Fibroblast of upper back skin (primary cell): Measurements from ENCODE around the gene LRP1-AS.

Source experiments
- DNase-seq: peaks from one replicate; pipeline ENCODE4 v3.0.0-alpha.2; 2013

Gene LRP1-AS

DNA sequence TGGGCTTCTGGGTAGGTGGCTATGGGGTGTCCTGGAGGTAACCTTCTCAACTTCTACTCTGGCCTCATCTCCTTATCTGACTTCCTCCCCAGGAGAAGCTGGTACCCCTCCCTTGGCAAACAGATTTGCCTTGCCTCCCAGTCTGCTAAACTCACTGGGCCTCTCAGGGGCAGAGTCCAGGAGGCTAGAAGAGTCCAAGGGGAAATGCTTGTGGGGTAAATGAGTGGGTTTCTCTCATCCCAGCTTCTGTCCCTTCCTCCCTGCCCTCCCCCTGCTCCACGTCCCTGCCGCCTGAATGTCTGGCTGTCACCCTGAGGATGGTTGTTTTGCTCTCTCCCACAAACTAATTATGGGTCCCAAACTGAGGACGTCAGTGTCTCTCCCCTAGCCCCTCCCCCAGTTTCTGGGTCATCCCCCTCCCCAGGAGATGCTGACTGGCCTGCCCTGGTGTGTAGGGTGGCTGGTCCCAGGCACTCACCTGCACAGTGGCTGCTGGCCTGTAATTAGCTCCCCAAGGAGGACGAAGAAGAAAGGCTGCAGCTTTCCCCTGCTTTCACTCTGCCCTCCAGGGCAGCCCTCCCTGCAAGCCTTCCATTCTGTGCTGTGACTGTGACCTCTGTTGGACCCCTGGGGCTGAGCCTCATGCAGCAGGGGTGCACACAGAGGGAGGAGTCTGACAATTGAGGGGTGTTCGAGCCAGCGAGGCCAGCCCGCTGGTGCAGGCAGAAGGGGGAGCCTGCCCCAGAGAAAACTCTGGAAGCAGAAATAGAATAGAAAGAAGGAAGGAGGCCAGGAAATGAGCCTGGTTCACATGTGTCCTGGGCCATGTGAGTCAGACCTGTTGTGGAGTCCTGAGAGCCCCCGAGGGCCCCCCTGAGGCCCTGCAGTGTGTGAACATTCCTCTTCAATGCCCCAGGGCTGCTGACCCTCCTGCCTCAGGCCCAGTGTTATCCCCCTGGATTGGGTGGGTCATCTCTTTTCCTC lies at the start of gene LRP1-AS:
TSS of gene LRP1-AS (minus strand) at position 659 of the 984 bp plus-strand sequence.
- DNase-seq: peak; percentile 73

DNA sequence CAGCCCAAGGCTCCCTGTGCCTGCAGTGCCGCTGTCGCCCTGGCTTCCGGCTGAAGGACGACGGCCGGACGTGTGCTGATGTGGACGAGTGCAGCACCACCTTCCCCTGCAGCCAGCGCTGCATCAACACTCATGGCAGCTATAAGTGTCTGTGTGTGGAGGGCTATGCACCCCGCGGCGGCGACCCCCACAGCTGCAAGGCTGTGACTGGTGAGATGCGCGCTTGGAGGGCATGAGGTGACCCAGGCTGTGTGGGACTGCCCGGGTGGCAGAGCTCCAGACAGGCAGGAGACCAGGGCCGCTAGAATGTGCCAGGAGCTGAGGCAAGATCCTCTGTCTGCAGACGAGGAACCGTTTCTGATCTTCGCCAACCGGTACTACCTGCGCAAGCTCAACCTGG lies 49.5 kb upstream of the LRP1-AS start:
- no peak for DNase-seq

DNA sequence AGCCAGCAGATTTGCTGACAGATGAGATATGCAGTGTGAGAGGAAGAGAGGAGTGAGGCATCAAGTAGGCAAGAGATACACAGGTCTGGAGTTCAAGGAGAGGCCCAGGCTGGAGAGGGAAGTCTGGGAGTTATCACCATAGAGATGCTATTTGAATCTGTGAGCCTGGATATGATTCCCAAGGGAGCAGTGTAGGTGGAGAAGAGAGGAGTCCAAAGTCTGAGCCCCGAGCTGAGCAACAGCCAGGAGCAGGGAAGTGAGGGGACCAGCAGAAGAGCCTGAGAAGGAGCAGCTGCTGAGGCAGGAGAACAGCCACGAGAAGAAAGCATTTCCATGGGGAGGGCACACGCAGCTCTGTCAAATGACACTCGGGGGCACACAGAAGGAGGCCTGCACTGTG lies 49.0 kb upstream of the LRP1-AS start:
- no peak for DNase-seq

DNA sequence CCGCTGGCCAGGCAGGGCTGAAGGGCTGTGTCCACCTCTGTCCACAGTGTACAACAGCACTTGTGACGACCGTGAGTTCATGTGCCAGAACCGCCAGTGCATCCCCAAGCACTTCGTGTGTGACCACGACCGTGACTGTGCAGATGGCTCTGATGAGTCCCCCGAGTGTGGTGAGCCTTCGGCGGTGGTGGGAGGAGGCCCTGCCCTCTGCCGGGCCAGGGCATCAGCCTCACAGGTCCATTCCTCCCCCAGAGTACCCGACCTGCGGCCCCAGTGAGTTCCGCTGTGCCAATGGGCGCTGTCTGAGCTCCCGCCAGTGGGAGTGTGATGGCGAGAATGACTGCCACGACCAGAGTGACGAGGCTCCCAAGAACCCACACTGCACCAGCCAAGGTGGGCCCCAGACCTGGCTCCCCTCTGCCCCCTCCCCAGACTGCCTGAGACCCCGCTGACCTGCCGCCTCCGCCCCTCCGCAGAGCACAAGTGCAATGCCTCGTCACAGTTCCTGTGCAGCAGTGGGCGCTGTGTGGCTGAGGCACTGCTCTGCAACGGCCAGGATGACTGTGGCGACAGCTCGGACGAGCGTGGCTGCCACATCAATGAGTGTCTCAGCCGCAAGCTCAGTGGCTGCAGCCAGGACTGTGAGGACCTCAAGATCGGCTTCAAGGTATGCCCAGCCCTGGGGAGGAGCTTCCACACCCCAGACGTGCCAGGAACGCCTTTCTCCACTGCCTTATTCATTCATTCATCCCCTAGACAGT lies 48.4 kb upstream of the LRP1-AS start:
- no peak for DNase-seq

DNA sequence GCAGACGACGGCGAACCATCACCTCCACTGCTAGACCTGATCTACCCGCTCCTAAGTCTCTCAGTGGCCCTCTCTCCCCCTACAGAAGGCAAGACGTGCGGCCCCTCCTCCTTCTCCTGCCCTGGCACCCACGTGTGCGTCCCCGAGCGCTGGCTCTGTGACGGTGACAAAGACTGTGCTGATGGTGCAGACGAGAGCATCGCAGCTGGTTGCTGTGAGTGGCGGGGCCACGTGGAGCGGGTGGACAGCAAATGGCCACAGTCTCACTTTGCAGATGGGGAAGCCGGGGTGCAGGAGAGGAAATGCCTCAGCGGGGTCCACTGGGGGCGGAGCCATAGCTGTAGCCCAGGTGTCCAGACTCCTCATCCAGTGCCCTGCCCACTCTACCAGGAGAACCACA lies 47.8 kb upstream of the LRP1-AS start:
- DNase-seq: no peak

DNA sequence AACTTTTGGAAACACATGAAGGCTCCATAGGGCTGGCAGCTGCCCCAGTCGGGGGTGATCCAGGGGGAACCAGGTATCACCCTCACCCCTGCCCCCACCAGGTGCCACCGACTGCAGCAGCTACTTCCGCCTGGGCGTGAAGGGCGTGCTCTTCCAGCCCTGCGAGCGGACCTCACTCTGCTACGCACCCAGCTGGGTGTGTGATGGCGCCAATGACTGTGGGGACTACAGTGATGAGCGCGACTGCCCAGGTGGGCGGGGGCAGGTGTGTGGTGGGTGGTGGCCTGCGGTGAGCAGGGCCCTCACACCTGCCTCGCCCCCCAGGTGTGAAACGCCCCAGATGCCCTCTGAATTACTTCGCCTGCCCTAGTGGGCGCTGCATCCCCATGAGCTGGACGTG lies 46.8 kb upstream of the LRP1-AS start:
- DNase-seq: no peak

DNA sequence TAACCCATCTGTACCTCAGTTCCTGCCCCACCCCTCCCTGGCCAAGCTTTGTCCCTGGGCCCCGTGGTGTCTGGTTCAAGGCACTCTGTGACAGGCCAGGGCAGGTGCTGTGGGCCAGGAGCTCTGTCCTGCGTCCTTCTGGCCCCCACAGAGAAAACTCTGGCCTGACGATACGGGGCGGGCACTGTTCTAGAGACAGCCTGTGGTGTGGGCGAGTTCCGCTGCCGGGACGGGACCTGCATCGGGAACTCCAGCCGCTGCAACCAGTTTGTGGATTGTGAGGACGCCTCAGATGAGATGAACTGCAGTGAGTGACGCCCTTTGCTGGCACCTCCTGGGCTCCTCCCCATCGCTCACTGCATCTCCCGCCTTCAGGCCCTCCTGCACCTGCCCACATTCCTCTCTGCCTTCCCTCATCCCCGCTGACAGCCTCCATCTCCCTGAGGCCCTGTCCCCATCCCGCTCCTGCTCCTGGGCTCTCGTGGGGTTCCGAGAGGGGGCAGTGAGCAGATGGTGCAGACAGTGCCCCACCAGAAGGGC lies 46.4 kb upstream of the LRP1-AS start:
- no peak for DNase-seq

DNA sequence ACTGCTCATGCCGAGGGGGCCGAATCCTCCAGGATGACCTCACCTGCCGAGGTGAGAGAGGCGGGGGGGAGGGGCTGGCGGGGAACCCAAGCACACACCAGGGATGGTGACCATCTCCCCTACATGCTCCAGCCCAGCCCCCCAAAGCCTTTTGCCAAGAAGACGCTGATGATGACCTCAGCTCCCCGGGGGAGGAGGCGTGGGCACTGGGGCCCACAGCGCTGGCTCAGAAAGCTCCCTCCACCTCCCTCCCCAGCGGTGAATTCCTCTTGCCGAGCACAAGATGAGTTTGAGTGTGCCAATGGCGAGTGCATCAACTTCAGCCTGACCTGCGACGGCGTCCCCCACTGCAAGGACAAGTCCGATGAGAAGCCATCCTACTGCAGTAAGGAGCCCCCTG lies 45.5 kb upstream of the LRP1-AS start:
- DNase-seq: no peak

DNA sequence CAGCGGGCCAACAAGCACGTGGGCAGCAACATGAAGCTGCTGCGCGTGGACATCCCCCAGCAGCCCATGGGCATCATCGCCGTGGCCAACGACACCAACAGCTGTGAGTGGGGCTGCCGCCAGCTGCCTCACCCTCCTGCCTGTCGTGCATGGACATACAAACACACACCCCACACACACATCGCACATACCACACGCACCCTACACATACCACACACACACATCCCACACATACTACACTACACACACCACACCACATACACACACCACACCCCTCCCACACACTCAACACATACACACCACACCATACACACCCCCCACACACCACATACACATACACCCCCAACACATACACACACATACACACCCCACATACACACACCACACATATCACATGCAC lies 44.0 kb upstream of the LRP1-AS start:
- no peak for DNase-seq

DNA sequence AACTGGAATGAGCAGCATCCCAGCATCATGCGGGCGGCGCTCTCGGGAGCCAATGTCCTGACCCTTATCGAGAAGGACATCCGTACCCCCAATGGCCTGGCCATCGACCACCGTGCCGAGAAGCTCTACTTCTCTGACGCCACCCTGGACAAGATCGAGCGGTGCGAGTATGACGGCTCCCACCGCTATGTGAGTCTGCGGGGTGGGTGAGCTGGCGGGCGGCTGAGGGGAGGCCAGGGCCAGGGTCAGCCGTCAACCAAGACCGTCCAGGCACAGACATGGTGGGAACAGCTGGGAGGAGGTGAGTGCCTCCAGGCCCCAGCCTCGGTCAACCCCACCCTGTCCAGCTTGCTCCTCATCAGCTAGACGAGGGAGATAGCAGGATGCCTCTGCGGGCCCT lies 43.4 kb upstream of the LRP1-AS start:
- DNase-seq: no peak

DNA sequence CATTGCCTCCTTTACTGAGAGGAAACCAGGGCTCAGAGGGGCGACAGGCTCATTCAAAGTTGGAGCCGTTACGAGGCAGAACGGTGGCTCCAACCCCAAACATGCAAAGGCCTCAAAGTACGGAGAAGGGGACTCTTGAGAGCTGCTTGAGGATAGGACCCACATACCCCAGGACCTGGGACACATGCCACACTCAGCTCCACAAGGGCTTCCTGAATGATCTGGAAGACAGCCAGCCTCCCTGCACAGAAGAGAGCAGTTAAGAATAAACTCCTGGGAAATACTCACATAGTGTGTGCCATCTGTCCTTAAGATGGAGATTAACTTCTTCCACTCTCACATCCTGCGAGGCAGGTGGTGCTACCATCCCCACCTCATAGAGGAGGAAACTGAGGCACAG lies 42.6 kb upstream of the LRP1-AS start:
- peak; percentile 34 for DNase-seq

DNA sequence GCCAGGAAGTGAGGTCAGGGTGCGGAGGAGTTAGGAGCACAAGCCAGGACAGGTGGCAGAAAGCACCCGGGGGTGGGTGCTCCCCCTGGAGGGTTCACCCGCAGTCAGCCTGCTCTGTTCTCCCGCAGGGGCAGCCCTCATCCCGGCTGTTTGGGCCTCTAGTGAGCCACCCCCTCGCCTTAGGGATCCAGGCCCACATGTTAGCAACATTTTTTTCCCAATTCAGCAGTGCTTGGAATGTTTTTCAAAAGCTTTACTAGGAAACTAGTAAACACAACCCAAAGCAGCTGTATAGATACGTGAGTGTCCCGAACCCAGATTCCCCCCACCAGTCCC lies 40.6 kb upstream of the LRP1-AS start:
- DNase-seq: no peak

DNA sequence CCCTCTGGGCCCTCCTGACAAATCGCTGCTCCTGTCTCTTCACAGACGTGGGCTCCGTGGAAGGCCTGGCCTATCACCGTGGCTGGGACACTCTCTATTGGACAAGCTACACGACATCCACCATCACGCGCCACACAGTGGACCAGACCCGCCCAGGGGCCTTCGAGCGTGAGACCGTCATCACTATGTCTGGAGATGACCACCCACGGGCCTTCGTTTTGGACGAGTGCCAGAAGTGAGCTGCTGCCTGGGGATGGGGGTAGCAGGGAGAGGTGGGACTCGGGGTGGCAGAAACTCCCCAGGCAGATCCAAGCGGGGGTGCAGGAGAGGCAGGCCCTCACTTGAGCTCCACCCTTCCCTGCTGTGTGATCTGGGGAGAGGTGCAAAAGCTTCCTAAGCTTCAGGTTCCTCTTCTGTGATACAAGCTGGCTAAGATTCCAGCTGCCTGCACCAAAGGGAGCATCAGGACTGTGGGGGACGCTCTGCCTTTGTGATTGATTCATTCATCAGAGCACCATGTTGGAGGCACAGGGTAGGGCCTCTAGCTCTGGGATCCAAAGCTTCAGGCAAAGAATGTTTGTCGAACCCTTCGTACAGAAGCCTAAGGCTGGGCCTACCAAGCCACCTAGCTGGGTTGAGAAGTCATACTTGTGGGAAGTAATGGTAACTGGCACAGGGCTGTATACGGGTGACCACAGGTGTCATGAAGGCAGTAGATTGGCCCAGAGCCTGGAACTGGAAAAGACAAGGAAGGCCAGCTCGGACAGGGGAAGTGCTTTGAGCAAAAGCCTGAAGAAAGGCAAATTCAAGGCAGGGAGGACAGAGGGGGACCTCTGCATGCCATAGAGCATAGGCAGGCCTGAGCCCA lies 40.0 kb upstream of the LRP1-AS start:
- DNase-seq: no peak

DNA sequence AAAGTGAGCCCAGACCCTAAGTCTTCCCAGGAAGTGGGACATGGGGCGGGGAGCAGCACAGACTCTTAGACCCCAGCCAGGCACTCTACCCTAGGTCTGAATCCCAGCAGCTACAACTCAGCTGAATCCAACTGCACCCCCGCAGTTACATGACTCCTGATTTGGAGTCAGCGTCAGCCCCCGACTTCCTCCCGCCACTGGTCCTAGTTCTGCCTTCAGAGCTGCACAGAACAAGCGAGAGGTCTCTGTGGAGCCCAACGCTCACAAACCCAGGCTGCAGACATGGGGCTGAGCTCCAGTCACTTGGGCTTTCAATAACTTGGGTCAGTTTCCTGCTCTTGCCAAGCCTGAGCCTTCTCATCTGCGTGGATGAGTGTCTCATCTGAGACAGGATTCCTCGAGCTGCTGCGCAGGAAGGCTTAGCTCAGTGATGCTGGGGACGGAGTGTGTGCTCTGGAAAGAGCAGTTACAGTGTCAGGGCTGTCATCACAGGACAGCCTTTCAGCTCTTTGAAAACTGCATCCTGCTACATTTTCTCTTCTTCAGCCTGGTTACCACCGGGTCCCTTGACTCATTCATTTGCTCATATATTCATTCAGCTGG lies 38.6 kb upstream of the LRP1-AS start:
- no peak for DNase-seq

DNA sequence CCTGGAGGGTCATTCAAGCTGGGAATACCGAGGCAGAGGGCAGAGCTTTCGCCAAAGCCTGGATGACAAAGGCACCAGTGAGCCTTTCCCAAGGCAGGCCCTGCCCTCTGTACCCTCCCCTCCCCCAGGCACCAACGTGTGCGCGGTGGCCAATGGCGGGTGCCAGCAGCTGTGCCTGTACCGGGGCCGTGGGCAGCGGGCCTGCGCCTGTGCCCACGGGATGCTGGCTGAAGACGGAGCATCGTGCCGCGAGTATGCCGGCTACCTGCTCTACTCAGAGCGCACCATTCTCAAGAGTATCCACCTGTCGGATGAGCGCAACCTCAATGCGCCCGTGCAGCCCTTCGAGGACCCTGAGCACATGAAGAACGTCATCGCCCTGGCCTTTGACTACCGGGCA lies 38.0 kb upstream of the LRP1-AS start:
- DNase-seq: no peak

DNA sequence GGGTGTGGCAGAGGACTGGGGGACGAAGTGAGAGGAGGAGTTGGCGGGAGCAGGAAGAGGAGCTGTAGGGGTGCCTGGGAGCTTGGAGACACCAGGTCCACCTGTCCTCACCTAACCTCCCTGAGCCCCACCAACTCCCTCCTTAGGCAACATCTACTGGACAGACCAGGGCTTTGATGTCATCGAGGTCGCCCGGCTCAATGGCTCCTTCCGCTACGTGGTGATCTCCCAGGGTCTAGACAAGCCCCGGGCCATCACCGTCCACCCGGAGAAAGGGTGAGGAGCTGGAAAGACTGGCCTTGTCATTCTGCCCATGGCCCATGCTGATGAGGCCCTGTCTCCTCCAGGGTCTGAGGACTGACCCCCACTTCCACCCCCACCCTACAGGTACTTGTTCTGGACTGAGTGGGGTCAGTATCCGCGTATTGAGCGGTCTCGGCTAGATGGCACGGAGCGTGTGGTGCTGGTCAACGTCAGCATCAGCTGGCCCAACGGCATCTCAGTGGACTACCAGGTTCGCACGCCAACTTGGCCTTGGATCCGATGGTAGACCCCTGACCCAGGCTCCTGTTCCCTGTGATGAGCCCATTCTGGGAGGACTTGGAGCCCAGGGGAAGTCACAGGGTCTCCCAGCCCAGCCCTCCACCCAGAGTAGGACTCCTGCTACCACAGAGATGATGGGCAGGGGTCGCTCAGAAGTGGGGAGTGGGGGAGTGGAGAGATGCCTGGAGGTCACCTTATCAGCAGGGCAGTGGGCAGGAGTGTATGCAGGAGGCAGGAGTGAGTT lies 36.7 kb upstream of the LRP1-AS start:
- no peak for DNase-seq

DNA sequence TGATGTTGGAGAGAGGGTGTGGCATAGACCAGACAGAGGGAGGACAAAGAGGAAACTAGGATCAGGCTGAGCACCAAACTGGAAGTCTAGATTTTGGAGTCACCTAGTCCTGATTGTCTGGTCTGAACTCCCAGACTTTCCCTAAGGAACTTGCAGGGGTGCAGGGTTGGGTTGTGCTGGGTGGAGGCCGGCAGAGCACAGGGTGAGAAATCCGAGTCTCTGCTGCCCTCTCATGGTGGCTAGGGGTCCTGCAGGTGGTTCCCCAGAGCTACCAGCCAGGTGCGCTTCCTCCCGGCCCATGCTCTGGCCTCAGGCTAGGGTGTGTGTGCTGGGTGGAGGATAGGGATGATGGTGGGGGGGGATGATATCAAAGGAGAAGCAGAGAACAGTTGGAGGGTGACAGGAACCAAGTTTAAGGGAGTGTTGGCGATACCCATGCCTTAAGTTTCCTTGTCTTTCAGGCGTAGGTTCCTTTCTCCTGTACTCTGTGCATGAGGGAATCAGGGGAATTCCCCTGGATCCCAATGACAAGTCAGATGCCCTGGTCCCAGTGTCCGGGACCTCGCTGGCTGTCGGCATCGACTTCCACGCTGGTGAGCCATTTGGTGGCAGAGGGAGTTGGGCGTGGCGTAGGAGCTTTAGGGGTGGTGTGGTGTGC lies 35.6 kb upstream of the LRP1-AS start:
- DNase-seq: peak; percentile 64

DNA sequence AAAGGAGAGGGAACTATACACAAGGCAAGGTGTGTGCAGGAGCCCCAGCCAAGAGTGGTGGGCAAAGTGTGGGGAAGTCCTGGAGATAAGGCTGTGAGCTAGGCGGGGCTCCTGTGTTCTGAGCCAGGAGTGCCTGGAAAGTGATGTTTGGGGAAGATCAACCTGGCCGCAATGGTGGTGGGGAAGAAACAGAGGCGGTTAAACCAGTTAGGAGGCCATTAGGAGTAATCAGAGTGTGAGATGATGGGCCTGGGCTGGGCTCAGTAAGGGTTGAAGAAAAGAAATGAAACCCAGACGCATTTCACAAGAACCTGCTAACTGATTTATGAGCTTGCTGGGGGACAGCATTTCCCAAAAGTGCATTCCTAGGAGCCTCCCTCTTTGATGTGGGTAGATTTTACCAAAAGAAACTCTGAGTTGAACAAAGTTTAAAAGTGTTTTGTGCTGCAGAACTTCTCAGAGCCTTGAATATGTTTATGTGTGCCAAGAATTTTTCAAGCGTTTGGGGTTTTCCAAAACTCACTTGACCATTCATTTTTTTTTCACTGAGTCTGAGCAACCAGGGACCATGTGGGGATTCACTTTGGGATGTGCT lies 34.2 kb upstream of the LRP1-AS start:
- peak; percentile 71 for DNase-seq

DNA sequence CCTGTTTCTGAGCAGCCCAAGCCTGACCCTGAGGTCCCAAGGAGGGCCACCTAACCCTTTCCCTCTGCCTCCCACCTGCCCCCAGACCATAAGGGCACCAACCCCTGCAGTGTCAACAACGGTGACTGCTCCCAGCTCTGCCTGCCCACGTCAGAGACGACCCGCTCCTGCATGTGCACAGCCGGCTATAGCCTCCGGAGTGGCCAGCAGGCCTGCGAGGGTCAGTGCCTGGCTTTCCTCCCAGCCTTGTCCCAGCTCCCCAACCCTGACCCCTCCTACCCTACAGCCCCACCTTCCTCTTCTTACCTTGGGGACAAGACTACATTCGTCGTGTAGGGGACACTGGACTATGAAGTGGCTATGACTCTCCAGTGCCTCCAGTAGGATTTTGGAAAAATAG lies 33.7 kb upstream of the LRP1-AS start:
- DNase-seq: no peak

DNA sequence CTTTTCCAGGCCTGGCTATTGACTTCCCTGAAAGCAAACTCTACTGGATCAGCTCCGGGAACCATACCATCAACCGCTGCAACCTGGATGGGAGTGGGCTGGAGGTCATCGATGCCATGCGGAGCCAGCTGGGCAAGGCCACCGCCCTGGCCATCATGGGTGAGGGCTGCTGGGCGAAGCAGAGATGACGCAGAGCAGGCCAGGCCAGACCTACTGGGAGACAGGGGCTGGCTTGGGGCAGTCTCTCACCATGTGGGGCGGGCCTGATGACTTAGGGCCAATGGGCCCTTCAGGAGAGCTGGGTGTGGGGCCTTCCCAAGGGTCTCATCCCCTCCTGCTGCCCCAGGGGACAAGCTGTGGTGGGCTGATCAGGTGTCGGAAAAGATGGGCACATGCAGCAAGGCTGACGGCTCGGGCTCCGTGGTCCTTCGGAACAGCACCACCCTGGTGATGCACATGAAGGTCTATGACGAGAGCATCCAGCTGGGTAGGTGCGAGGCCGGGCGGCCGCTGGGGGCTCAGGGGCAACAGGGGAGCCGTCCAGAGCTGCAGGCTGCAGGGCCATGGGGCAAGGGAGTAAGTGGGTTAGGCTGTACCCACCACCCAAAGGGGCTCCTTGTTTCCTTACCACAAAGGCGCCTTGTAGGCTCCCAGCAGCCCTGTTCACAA lies 33.0 kb upstream of the LRP1-AS start:
- no peak for DNase-seq
